PC-9 (cell line): Measurements from ENCODE around the gene CTNND2.
"Not testable (repeated sequence)": the region's sequence is repeated elsewhere in the genome, so short reads cannot be mapped to it uniquely, and the experiment has no call there.

Source experiments
- EZH2 ChIP-seq: fragments of 200-600 bp; sonication (generic); IDR thresholded peaks from 2 replicates; pipeline ENCODE4 v1.8.0; 2017; ENCODE audit warnings: antibody characterized with exemption, low read depth
- TF ChIP-seq, protein P1 (sequence below): fragments of 200-600 bp; sonication (generic); conservative IDR thresholded peaks from 2 replicates; pipeline ENCODE4 v1.6.1; 2017; ENCODE audit warnings: mixed run types, antibody characterized with exemption, mild to moderate bottlenecking, moderate library complexity

DNA sequence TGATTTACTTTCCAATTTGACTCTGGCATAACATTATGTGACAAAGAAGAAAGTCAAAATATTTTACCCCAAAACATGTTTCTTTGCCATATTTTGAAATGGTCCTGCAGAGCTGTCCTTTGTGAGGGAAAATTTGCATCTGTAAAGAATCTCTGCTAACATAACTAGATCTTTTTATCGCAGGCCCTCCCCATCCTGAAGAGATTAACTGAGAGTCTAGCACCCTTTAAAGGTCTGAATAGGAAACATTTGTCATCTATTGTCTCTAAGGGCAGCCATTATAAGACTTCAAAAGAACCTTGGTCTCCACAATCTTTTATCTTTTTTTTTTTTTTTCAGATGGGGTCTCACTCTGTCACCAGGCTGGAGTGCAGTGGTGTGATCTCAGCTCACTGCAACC is 838.5 kb downstream of the CTNND2 start:
- TF ChIP-seq, protein P1, sequence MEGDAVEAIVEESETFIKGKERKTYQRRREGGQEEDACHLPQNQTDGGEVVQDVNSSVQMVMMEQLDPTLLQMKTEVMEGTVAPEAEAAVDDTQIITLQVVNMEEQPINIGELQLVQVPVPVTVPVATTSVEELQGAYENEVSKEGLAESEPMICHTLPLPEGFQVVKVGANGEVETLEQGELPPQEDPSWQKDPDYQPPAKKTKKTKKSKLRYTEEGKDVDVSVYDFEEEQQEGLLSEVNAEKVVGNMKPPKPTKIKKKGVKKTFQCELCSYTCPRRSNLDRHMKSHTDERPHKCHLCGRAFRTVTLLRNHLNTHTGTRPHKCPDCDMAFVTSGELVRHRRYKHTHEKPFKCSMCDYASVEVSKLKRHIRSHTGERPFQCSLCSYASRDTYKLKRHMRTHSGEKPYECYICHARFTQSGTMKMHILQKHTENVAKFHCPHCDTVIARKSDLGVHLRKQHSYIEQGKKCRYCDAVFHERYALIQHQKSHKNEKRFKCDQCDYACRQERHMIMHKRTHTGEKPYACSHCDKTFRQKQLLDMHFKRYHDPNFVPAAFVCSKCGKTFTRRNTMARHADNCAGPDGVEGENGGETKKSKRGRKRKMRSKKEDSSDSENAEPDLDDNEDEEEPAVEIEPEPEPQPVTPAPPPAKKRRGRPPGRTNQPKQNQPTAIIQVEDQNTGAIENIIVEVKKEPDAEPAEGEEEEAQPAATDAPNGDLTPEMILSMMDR, result not testable (repeated sequence)
- not testable (repeated sequence) for TF ChIP-seq EZH2
